ENCODE results near the gene PHIP.

PHIP gene

GRCh38 chr6:79056226-79056625, 21.8 kb downstream of the PHIP start:
- H3K4me3 Mint-ChIP-seq = no peak overlapping the region
- H3K36me3 Mint-ChIP-seq (ENCODE audit: low read depth) = peaks cover 68% of the 10 kb centered on the region

GRCh38 chr6:79048611-79049010, 29.4 kb downstream of the PHIP start:
- peaks cover 12% of the 10 kb centered on the region for H3K9me3 Mint-ChIP-seq
- peaks cover 13% of the 10 kb centered on the region for H3K4me1 Mint-ChIP-seq (ENCODE audit: low read depth)
- H3K27me3 Mint-ChIP-seq (ENCODE audit: low read depth) = no peaks in the 10 kb centered on the region
- H3K27ac Mint-ChIP-seq = no peak overlapping the region
- DNase-seq (ENCODE audit: low spot score) = no peak
- H3K36me3 Mint-ChIP-seq (ENCODE audit: low read depth) = peaks cover 47% of the 10 kb centered on the region
- H3K4me3 Mint-ChIP-seq = no peak overlapping the region

More at GRCh38 chr6:79056226-79056625, 21.8 kb downstream of the PHIP start:
- Mint-ChIP-seq H3K27ac (no peak overlapping the region), H3K9me3 (peaks cover 12% of the 10 kb centered on the region), H3K4me1 (ENCODE audit: low read depth) (peaks cover 13% of the 10 kb centered on the region), H3K27me3 (ENCODE audit: low read depth) (no peaks in the 10 kb centered on the region)
- DNase-seq (ENCODE audit: low spot score) = no peak

- Mint-ChIP-seq H3K4me3 (no peak overlapping the region), H3K36me3 (ENCODE audit: low read depth) (peaks cover 38% of the 10 kb centered on the region), H3K27ac (no peak overlapping the region)
Observed at GRCh38 chr6:79047072-79047471, 31.0 kb downstream of the PHIP start.

GRCh38 chr6:79045966-79046365, 32.1 kb downstream of the PHIP start:
- no peaks in the 10 kb centered on the region for H3K27me3 Mint-ChIP-seq (ENCODE audit: low read depth)
- peaks cover 24% of the 10 kb centered on the region for H3K4me1 Mint-ChIP-seq (ENCODE audit: low read depth)
- H3K4me3 Mint-ChIP-seq = no peak overlapping the region
- peak overlapping the region; percentile 24 for H3K27ac Mint-ChIP-seq
- no peak for DNase-seq (ENCODE audit: low spot score)
- H3K9me3 Mint-ChIP-seq = no peaks in the 10 kb centered on the region
- peaks cover 35% of the 10 kb centered on the region for H3K36me3 Mint-ChIP-seq (ENCODE audit: low read depth)

More at GRCh38 chr6:79047072-79047471, 31.0 kb downstream of the PHIP start:
- Mint-ChIP-seq H3K9me3 (peaks cover 4% of the 10 kb centered on the region), H3K27me3 (ENCODE audit: low read depth) (no peaks in the 10 kb centered on the region), H3K4me1 (ENCODE audit: low read depth) (peaks cover 18% of the 10 kb centered on the region)
- no peak for DNase-seq (ENCODE audit: low spot score)

GRCh38 chr6:79042799-79043126, 35.3 kb downstream of the PHIP start:
- Mint-ChIP-seq H3K27me3 (ENCODE audit: low read depth) (no peaks in the 10 kb centered on the region), H3K4me3 (peak overlapping the region; percentile 23), H3K4me1 (ENCODE audit: low read depth) (peaks cover 33% of the 10 kb centered on the region), H3K9me3 (no peaks in the 10 kb centered on the region), H3K36me3 (ENCODE audit: low read depth) (peaks cover 45% of the 10 kb centered on the region), H3K27ac (no peak overlapping the region)
- DNase-seq (ENCODE audit: low spot score) = no peak

GRCh38 chr6:79042088-79042798, 35.8 kb downstream of the PHIP start:
- H3K9me3 Mint-ChIP-seq = no peaks in the 10 kb centered on the region
- DNase-seq (ENCODE audit: low spot score) = no peak
- H3K4me3 Mint-ChIP-seq = no peak overlapping the region
- no peaks in the 10 kb centered on the region for H3K27me3 Mint-ChIP-seq (ENCODE audit: low read depth)
- no peak overlapping the region for H3K27ac Mint-ChIP-seq
- H3K4me1 Mint-ChIP-seq (ENCODE audit: low read depth) = peaks cover 33% of the 10 kb centered on the region
- H3K36me3 Mint-ChIP-seq (ENCODE audit: low read depth) = peaks cover 50% of the 10 kb centered on the region

- no peak overlapping the region for H3K27ac Mint-ChIP-seq
- no peaks in the 10 kb centered on the region for H3K27me3 Mint-ChIP-seq (ENCODE audit: low read depth)
- H3K36me3 Mint-ChIP-seq (ENCODE audit: low read depth) = peaks cover 57% of the 10 kb centered on the region
- no peak for DNase-seq (ENCODE audit: low spot score)
- H3K4me1 Mint-ChIP-seq (ENCODE audit: low read depth) = peaks cover 31% of the 10 kb centered on the region
- no peaks in the 10 kb centered on the region for H3K9me3 Mint-ChIP-seq
- H3K4me3 Mint-ChIP-seq = no peak overlapping the region
Observed at GRCh38 chr6:79040083-79040482, 38.0 kb downstream of the PHIP start.

GRCh38 chr6:79038061-79038460, 40.0 kb downstream of the PHIP start:
- H3K4me3 Mint-ChIP-seq = no peak overlapping the region
- DNase-seq (ENCODE audit: low spot score) = no peak
- no peak overlapping the region for H3K27ac Mint-ChIP-seq
- peaks cover 67% of the 10 kb centered on the region for H3K36me3 Mint-ChIP-seq (ENCODE audit: low read depth)
- H3K4me1 Mint-ChIP-seq (ENCODE audit: low read depth) = peaks cover 31% of the 10 kb centered on the region
- no peaks in the 10 kb centered on the region for H3K9me3 Mint-ChIP-seq
- no peaks in the 10 kb centered on the region for H3K27me3 Mint-ChIP-seq (ENCODE audit: low read depth)

- DNase-seq (ENCODE audit: low spot score) = peak; percentile 21
- H3K27ac Mint-ChIP-seq = no peak overlapping the region
- H3K27me3 Mint-ChIP-seq (ENCODE audit: low read depth) = no peaks in the 10 kb centered on the region
- no peak overlapping the region for H3K4me3 Mint-ChIP-seq
- peaks cover 28% of the 10 kb centered on the region for H3K4me1 Mint-ChIP-seq (ENCODE audit: low read depth)
- peaks cover 66% of the 10 kb centered on the region for H3K36me3 Mint-ChIP-seq (ENCODE audit: low read depth)
- no peaks in the 10 kb centered on the region for H3K9me3 Mint-ChIP-seq
Observed at GRCh38 chr6:79034865-79035264, 43.2 kb downstream of the PHIP start.

- H3K27me3 Mint-ChIP-seq (ENCODE audit: low read depth) = no peaks in the 10 kb centered on the region
- DNase-seq (ENCODE audit: low spot score) = no peak
- H3K36me3 Mint-ChIP-seq (ENCODE audit: low read depth) = peaks cover 59% of the 10 kb centered on the region
- peaks cover 30% of the 10 kb centered on the region for H3K4me1 Mint-ChIP-seq (ENCODE audit: low read depth)
- no peaks in the 10 kb centered on the region for H3K9me3 Mint-ChIP-seq
- no peak overlapping the region for H3K27ac Mint-ChIP-seq
- H3K4me3 Mint-ChIP-seq = no peak overlapping the region
Observed at GRCh38 chr6:79033279-79033678, 44.8 kb downstream of the PHIP start.

- H3K4me3 Mint-ChIP-seq = no peak overlapping the region
- H3K27ac Mint-ChIP-seq = no peak overlapping the region
- no peak for DNase-seq (ENCODE audit: low spot score)
- H3K36me3 Mint-ChIP-seq (ENCODE audit: low read depth) = peaks cover 50% of the 10 kb centered on the region
- H3K4me1 Mint-ChIP-seq (ENCODE audit: low read depth) = peaks cover 34% of the 10 kb centered on the region
- no peaks in the 10 kb centered on the region for H3K27me3 Mint-ChIP-seq (ENCODE audit: low read depth)
- H3K9me3 Mint-ChIP-seq = no peaks in the 10 kb centered on the region
Observed at GRCh38 chr6:79031821-79032590, 46.0 kb downstream of the PHIP start.

- Mint-ChIP-seq H3K36me3 (ENCODE audit: low read depth) (peaks cover 39% of the 10 kb centered on the region), H3K4me1 (ENCODE audit: low read depth) (peaks cover 33% of the 10 kb centered on the region), H3K4me3 (peak overlapping the region; percentile 9), H3K27ac (no peak overlapping the region), H3K27me3 (ENCODE audit: low read depth) (no peaks in the 10 kb centered on the region), H3K9me3 (no peaks in the 10 kb centered on the region)
- no peak for DNase-seq (ENCODE audit: low spot score)
Observed at GRCh38 chr6:79030511-79030910, 47.5 kb downstream of the PHIP start.

GRCh38 chr6:79030023-79030422, 48.0 kb downstream of the PHIP start:
- Mint-ChIP-seq H3K4me3 (no peak overlapping the region), H3K27ac (peak overlapping the region; percentile 27), H3K36me3 (ENCODE audit: low read depth) (peaks cover 42% of the 10 kb centered on the region)

GRCh38 chr6:79028641-79029314, 49.3 kb downstream of the PHIP start:
- no peak overlapping the region for H3K4me3 Mint-ChIP-seq
- H3K36me3 Mint-ChIP-seq (ENCODE audit: low read depth) = peaks cover 42% of the 10 kb centered on the region
- peaks cover 31% of the 10 kb centered on the region for H3K4me1 Mint-ChIP-seq (ENCODE audit: low read depth)

More at GRCh38 chr6:79030023-79030422, 48.0 kb downstream of the PHIP start:
- no peak for DNase-seq (ENCODE audit: low spot score)
- H3K4me1 Mint-ChIP-seq (ENCODE audit: low read depth) = peaks cover 32% of the 10 kb centered on the region
- H3K9me3 Mint-ChIP-seq = no peaks in the 10 kb centered on the region
- no peaks in the 10 kb centered on the region for H3K27me3 Mint-ChIP-seq (ENCODE audit: low read depth)

More at GRCh38 chr6:79028641-79029314, 49.3 kb downstream of the PHIP start:
- H3K27me3 Mint-ChIP-seq (ENCODE audit: low read depth) = no peaks in the 10 kb centered on the region
- no peak overlapping the region for H3K27ac Mint-ChIP-seq
- H3K9me3 Mint-ChIP-seq = no peaks in the 10 kb centered on the region
- DNase-seq (ENCODE audit: low spot score) = no peak
